ENCODE results near the gene CALHM3.

Gene CALHM3

DNA sequence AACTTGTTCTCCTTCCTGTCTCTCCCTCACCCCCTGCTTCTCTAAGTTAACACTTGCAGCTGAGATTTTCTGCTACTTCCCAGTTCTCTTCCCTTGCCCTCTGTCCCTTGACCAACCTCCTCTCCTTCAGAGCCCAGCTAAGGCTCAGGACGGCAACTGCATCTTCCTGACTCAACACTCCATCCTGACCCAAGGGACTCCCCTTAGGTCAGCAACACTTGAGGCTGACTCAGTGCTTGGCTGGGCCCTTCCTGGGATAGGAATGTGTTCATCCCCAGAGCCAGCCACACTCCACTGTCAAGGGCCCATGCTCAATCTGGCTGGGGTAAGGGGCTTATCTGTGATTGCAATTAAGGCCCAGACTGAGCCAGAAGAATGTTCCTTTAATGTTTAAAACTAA is 30.3 kb downstream of the CALHM3 start:
- no peaks in the 10 kb centered on the region for H3K79me2 ChIP-seq (ENCODE audit: insufficient read depth, low read length)

DNA sequence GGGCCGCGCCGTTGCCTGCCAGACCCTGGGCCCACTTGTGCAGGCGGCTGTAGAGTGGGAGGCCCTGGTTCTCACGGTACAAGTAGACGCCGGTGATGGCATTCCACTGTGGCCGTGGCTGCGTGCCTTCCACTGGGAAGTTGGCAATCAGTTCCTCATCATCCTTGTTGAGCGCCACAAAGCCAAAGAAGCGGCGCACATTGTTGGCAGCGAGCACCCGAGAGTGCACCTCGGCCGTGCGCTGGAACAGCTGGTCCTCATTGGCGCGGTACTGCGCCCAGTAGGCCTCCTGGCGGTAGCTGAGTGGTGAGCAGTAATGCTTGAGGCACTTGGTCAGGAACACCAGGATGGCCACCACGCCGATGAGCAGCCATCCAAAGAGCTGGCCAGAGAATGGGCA is 31.9 kb downstream of the CALHM3 start:
- Histone ChIP-seq H2AFZ (ENCODE audit: low read length) (no peak overlapping the region), H3K9me2 (ENCODE audit: low read depth, low read length) (no peaks in the 10 kb centered on the region), H3K36me3 (ENCODE audit: insufficient read depth, low read length) (peaks cover 68% of the 10 kb centered on the region), H3K4me3 (ENCODE audit: low read depth, low read length, poor library complexity, severe bottlenecking) (no peak overlapping the region), H3K4me2 (ENCODE audit: low read length) (no peak overlapping the region), H3K9ac (ENCODE audit: low read length) (no peak overlapping the region), H3K4me1 (ENCODE audit: insufficient read depth, low read length, severe bottlenecking) (peaks cover 5% of the 10 kb centered on the region), H3K27ac (ENCODE audit: low read depth, low read length, poor library complexity, severe bottlenecking) (no peak overlapping the region), H4K20me1 (ENCODE audit: insufficient read depth, low read length) (no peaks in the 10 kb centered on the region), H3K79me2 (ENCODE audit: insufficient read depth, low read length) (no peaks in the 10 kb centered on the region), H3K9me3 (ENCODE audit: low read length) (no peaks in the 10 kb centered on the region), H3K27me3 (ENCODE audit: insufficient read depth, low read length) (no peaks in the 10 kb centered on the region), H3F3A (ENCODE audit: insufficient read depth, low read length) (no peaks in the 10 kb centered on the region)
- no peak for TF ChIP-seq EZH2 (IDR thresholded peaks at IDR 0.05; ENCODE audit: borderline replicate concordance, low read length)
- TF ChIP-seq, protein P1, sequence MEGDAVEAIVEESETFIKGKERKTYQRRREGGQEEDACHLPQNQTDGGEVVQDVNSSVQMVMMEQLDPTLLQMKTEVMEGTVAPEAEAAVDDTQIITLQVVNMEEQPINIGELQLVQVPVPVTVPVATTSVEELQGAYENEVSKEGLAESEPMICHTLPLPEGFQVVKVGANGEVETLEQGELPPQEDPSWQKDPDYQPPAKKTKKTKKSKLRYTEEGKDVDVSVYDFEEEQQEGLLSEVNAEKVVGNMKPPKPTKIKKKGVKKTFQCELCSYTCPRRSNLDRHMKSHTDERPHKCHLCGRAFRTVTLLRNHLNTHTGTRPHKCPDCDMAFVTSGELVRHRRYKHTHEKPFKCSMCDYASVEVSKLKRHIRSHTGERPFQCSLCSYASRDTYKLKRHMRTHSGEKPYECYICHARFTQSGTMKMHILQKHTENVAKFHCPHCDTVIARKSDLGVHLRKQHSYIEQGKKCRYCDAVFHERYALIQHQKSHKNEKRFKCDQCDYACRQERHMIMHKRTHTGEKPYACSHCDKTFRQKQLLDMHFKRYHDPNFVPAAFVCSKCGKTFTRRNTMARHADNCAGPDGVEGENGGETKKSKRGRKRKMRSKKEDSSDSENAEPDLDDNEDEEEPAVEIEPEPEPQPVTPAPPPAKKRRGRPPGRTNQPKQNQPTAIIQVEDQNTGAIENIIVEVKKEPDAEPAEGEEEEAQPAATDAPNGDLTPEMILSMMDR (IDR thresholded peaks at IDR 0.05; ENCODE audit: low read length) = no peak

More for the DNA sequence above, 30.3 kb downstream of the CALHM3 start:
- peaks cover 11% of the 10 kb centered on the region for H3K4me1 ChIP-seq (ENCODE audit: insufficient read depth, low read length, severe bottlenecking)
- no peaks in the 10 kb centered on the region for H3K9me3 ChIP-seq (ENCODE audit: low read length)
- no peak overlapping the region for H2AFZ ChIP-seq (ENCODE audit: low read length)
- H3K9ac ChIP-seq (ENCODE audit: low read length) = no peak overlapping the region
- H3K9me2 ChIP-seq (ENCODE audit: low read depth, low read length) = no peaks in the 10 kb centered on the region
- H3K4me3 ChIP-seq (ENCODE audit: low read depth, low read length, poor library complexity, severe bottlenecking) = no peak overlapping the region
- TF ChIP-seq EZH2 (IDR thresholded peaks at IDR 0.05; ENCODE audit: borderline replicate concordance, low read length) = no peak
- TF ChIP-seq, protein P1 (IDR thresholded peaks at IDR 0.05; ENCODE audit: low read length) = no peak
- H3K27ac ChIP-seq (ENCODE audit: low read depth, low read length, poor library complexity, severe bottlenecking) = no peak overlapping the region
- H3F3A ChIP-seq (ENCODE audit: insufficient read depth, low read length) = no peaks in the 10 kb centered on the region
- no peaks in the 10 kb centered on the region for H3K27me3 ChIP-seq (ENCODE audit: insufficient read depth, low read length)
- H3K36me3 ChIP-seq (ENCODE audit: insufficient read depth, low read length) = peaks cover 52% of the 10 kb centered on the region
- H3K4me2 ChIP-seq (ENCODE audit: low read length) = no peak overlapping the region
- H4K20me1 ChIP-seq (ENCODE audit: insufficient read depth, low read length) = no peaks in the 10 kb centered on the region

DNA sequence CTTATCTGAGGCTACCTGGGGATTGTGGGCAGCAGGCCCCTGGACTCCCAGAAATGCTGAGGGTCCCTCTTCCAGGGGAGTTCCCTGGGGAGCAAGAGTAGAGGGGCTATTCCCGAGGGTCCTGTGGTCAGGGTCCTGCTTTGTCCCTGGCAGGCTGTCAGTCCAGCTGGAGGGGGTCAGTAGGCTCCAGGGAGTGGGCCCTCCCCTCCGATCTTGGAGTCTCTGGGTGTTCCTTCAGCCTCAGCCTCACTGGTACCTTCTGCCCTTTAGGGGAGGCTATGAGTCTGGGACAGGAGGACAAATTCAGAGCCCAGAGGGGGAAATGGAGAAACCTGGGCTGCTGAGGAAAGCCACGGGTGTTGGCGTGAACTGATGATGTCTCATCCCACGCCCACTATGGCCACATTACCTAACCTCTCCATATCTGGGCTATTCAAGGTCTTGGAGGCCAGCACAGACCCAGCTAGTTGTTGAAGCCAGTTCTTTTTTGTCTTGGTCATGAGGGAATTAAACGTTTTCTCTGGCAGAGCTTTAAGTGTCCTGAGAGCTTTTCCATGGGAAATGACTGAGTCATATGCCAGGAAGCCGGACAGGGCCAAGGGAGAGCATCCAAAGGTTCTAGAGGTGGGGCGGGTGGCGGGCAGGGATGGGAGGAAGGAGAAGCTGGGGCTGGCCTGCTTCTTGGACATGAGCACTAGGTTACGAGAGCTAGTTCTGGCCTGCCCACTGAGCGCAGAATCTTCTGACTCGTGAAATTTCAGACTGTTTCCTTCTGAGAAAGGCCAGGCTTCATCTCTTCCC is 33.1 kb downstream of the CALHM3 start:
- TF ChIP-seq, protein P1 (IDR thresholded peaks at IDR 0.05; ENCODE audit: low read length) = no peak
- no peak for TF ChIP-seq EZH2 (IDR thresholded peaks at IDR 0.05; ENCODE audit: borderline replicate concordance, low read length)
- Histone ChIP-seq H3K36me3 (ENCODE audit: insufficient read depth, low read length) (peaks cover 77% of the 10 kb centered on the region), H3K27ac (ENCODE audit: low read depth, low read length, poor library complexity, severe bottlenecking) (no peak overlapping the region), H2AFZ (ENCODE audit: low read length) (no peak overlapping the region), H3K27me3 (ENCODE audit: insufficient read depth, low read length) (no peaks in the 10 kb centered on the region), H3K4me3 (ENCODE audit: low read depth, low read length, poor library complexity, severe bottlenecking) (no peak overlapping the region), H3K9me3 (ENCODE audit: low read length) (no peaks in the 10 kb centered on the region), H3K79me2 (ENCODE audit: insufficient read depth, low read length) (no peaks in the 10 kb centered on the region), H3K4me1 (ENCODE audit: insufficient read depth, low read length, severe bottlenecking) (no peaks in the 10 kb centered on the region), H4K20me1 (ENCODE audit: insufficient read depth, low read length) (no peaks in the 10 kb centered on the region), H3K4me2 (ENCODE audit: low read length) (no peak overlapping the region), H3K9ac (ENCODE audit: low read length) (no peak overlapping the region), H3F3A (ENCODE audit: insufficient read depth, low read length) (no peaks in the 10 kb centered on the region), H3K9me2 (ENCODE audit: low read depth, low read length) (no peaks in the 10 kb centered on the region)

All from OCI-LY1 (cell line).